NCI-H1105 treated with DMSO at 0.1 percent for 48 hours (cell line): ENCODE data around the gene C6orf52.

ENCODE experiments used
- DNase-seq: peaks from one replicate; lab custom pipeline; 2025; lab: John Stamatoyannopoulos, UW

Gene C6orf52

DNA sequence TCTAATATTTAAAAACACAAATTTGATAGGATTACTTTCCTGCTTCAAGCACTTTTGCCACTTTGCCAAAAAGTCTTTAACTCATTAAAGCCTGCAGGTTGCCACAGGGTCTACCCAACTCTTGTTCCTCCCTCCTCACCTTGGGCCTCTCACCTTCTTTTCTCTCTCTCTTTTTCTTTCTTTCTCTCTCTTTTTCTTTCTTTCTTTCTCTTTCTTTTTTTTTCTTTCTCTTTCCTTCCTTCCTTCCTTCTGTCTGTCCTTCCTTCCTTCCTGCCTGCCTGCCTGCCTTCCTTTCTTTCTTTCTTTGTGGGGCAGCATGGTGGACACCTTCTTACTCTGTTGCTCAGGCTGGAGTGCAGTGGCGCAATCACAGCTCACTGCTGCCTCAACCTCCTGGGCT, 50.2 kb downstream of the C6orf52 start:
- DNase-seq, result no peak

DNA sequence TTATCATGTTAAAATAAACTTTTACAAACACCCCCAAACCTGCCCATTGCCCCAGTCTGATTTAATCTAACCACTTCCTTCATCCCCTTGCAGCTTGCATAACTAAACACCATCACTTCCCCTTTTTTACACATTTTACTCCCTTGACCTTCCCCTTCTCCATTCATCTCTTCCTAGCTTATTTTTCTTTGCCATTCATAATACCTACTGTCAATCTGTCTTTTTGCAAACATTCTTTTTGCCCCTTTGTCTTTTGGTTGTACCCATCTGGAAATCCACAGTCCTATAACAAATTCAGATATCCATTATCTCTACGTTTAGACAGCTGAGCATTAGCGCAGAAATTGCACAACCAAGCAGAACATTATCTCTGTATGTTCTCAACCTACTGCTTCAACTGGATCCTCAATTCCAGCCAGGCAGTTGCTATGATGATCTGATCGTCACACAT, 51.2 kb downstream of the C6orf52 start:
- DNase-seq, result no peak

DNA sequence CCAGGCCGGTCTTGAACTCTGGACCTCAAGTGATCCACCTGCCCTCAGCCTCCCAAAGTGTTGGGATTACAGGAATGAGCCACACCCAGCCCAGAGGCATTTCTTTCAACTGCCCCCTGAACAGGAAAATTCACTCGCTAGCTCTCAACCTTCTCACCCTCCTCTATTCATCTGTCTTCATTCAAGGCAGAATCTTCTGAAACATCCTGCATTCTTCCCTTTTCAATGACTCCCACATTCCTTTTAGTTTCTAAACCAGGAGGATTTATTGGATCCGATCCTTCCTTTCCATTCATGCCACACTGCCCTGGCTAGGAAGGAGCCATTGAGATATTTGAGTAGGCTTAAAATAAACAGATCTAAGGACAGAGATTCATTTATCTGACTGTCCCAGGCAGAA, 52.9 kb downstream of the C6orf52 start:
- DNase-seq, result no peak

GRCh38 chr6:10640412-10640811, 54.0 kb downstream of the C6orf52 start:
- DNase-seq, result no peak

- DNase-seq, result no peak
Observed at GRCh38 chr6:10633216-10633615, 61.2 kb downstream of the C6orf52 start.

DNA sequence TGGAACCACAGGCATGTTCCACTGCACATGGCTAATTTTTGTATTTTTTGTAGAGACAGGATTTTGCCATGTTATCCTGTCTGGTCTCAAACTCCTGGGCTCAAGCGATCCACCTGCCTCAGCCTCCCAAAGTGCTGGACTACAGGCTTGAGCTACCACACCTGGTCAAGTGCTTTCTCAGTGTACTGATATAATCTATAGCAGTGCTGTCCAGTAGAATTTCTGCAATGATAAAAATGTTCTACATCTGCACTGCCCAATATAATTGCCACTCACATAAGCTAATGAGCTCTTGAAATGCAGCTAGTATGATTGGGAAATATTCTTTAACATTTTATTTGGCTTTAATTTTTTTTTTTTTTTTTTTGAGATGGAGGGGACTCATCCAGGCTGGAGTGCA, 64.2 kb downstream of the C6orf52 start:
- no peak for DNase-seq

DNA sequence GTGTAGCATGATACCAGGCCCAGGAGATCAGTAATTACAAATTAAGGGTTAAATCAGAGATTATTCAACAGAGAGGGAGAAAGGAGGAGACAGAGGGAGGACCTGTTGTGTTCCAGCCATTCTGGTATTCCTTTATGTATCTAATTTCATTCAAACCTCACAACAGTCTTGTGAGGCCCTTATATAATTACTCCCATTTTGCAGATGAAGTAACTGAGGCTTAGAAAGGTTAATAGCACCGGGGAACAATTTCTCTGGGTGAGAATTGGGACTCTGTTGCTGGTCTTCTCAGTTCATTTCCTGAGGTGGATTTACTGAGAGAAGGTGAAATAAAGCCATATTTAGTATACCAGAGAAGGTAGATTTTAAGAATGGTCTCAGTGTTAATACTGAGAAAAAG, 66.6 kb downstream of the C6orf52 start:
- no peak for DNase-seq

- DNase-seq, result no peak
Observed at GRCh38 chr6:10626154-10626741, 68.2 kb downstream of the C6orf52 start.

DNA sequence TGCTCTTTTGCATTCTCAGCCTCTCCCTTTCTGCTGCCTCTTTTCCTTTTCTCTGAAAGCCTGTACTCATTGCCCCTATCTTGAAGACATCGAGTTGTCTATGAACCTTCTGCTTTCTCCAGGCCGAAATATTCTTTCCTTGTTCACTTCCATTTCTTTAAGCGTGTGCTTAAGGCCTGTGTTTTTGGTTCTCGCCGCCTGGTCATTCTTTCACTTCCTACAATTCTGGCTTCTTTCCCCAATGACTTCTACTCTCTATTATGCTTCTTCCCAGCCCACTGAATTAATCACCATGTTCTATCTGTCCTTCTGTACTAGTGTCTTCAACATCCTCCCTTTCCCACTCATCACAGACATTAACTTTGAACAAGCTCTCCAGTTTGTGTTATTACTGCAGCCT, 69.6 kb downstream of the C6orf52 start:
- DNase-seq, result no peak

DNA sequence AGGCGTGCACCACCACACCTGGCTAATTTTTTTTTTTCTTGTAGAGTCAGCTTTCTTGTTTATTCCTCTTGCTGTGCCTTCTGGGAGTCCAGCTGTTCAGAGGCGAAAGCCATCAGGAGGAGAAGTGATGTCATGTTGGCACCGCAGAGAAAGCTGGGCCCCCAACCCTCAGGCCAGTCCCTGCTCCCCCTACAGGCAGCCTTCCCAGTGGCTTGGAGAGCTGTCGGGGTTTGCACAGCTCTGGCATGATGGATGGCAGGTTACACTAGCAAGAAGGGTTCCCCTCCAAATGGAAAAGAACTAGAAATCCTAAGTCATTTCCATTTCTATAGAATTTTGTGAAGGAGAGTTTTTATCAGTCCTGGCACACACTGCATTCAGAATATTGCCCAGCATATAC, 72.6 kb downstream of the C6orf52 start:
- DNase-seq, result no peak
